ENCODE results near the gene LRRC3.

Gene LRRC3

GRCh38 chr21:44480200-44481053 lies 25.1 kb downstream of the LRRC3 start:
- Histone ChIP-seq H3K9me3 (replicated peaks in 1 of 2; ENCODE audit: control insufficient read depth in 2 of 2, insufficient read depth in 1 of 2, low read depth in 1 of 2, low read length in 2 of 2) (peaks cover 0 to 5% of the 10 kb centered on the region in 2 donors), H4K8ac (ENCODE audit: low read depth, low read length) (no peak overlapping the region), H3K18ac (ENCODE audit: low read length) (no peak overlapping the region), H3K4me2 (ENCODE audit: insufficient read depth, low read length, poor library complexity, severe bottlenecking) (no peak overlapping the region), H3K4ac (ENCODE audit: low read length) (no peak overlapping the region), H3K36me3 (replicated peaks in 1 of 2; ENCODE audit: control insufficient read depth in 2 of 2, insufficient read depth in 2 of 2, low read length in 2 of 2) (no peaks in the 10 kb centered on the region), H3K4me3 (ENCODE audit: low read length in 2 of 2) (no peak overlapping the region), H2BK12ac (ENCODE audit: low read length) (peak overlapping the region; percentile 36), H3K14ac (ENCODE audit: low read length) (no peak overlapping the region), H3K9ac (ENCODE audit: low read depth, low read length, poor library complexity) (no peak overlapping the region), H3K23ac (ENCODE audit: low read depth, low read length, poor library complexity) (no peak overlapping the region), H2AK5ac (ENCODE audit: low read depth, low read length) (peak overlapping the region; percentile 64), H4K91ac (ENCODE audit: low read depth, low read length, poor library complexity) (no peak overlapping the region), H2BK15ac (ENCODE audit: low read length) (peak overlapping the region; percentile 57), H3K4me1 (ENCODE audit: control insufficient read depth in 2 of 2, insufficient read depth in 1 of 2, low read depth in 1 of 2, low read length in 2 of 2) (no peaks in the 10 kb centered on the region), H3K27me3 (ENCODE audit: control insufficient read depth in 3 of 3, insufficient read depth in 3 of 3, low read depth in 1 of 3, low read length in 3 of 3) (peaks cover 0 to 2% (median 1%) of the 10 kb centered on the region in 3 experiments), H2AFZ (ENCODE audit: low read length) (no peak overlapping the region), H2BK5ac (ENCODE audit: low read length) (peak overlapping the region; percentile 35), H3K27ac (replicated peaks; ENCODE audit: low read length) (no peak overlapping the region), H3K79me1 (ENCODE audit: low read depth, low read length) (no peaks in the 10 kb centered on the region), H2BK120ac (ENCODE audit: low read depth, low read length) (no peak overlapping the region)
- no peak for DNase-seq (ENCODE audit: low spot score)
- WGBS, 2 donors (ENCODE audit: extremely low coverage in 2 of 2, insufficient read length in 2 of 2, insufficient replicate concordance in 1 of 2) = no CpG with 5 or more reads among the region's 16 CpGs

DNA sequence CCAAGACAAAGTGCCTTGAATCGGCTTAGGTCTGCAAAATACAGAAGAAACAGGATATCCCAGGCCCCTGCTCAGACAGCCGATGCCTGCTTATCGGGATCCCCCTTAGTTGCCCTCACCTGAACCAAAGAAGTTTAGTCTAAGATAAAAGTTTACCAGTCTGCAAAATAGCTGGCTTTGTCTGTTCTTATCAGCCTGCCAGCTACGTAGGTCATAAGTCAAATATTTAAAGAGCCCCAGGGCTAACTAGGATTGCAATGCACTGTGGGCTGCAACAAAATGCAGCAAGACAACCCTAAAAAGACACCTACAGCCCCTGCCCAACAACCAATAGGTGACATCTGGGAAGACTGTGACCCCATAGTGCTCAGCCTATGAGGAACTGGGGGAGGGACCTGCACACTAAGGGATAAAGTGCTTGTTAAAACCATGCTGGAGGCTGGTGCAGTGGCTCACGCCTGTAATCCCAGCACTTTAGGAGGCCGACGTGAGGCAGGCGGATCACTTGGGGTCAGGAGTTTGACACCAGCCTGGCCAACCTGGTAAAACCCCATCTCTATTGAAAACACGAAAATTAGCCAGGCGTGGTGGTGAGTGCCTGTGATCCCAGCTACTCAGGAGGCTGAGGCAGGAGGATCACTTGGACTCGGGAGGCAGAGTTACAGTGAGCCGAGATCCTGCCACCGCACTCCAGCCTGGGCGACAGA lies 27.4 kb downstream of the LRRC3 start:
- no peak overlapping the region for H2BK5ac ChIP-seq (ENCODE audit: low read length)

DNA sequence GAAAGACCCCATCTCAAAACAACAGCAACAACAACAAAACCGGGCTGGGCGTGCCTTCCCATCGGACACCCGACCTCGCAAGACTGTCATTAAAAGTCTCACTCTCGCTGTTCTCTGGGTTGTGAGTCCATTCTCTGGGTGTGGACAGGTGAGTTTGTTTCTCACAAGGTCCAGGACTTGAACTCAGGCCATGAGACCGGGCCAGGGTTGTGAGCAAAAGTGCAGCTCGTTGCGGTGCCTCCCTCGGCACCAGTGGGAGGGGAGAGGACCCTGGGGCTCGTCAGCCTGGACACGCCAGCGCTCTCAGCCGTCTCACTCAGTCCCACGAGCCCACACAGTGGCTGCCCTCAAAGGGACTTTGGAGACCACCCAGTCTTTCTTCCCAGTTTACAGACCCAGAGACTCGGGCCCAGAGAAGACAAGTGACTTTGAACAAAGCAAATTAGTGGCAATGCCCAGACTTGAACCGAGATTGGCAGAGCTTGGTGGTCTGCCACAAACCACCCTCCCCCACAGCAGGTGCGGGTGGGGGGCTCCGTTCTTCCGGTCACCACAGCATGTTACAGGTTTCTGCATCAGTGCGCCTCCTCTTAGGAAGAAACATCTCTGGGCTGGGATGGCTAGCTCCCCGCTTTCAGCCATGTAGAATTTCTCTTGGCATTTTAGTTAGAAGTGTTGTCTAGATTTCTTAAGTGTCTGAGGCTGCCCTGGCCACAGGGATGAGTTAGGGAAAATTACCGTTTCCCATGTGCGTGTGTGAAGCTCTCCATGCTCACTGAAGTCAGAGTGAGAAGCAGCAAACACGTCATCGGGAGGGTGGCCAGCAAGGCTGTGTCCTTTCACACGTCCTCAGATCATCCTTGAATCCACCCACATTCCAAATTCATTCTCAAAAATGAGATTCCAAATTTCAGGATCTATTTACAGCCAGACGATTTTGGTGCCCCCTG lies 28.3 kb downstream of the LRRC3 start:
- no peak overlapping the region for H3K4me2 ChIP-seq (ENCODE audit: insufficient read depth, low read length, poor library complexity, severe bottlenecking)
- no peak overlapping the region for H2BK12ac ChIP-seq (ENCODE audit: low read length)
- H3K27ac ChIP-seq (replicated peaks; ENCODE audit: low read length) = no peak overlapping the region
- H3K4ac ChIP-seq (ENCODE audit: low read length) = no peak overlapping the region
- H4K8ac ChIP-seq (ENCODE audit: low read depth, low read length) = no peak overlapping the region
- H3K79me1 ChIP-seq (ENCODE audit: low read depth, low read length) = no peaks in the 10 kb centered on the region
- peak overlapping the region; percentile 16 for H3K23ac ChIP-seq (ENCODE audit: low read depth, low read length, poor library complexity)
- no peak overlapping the region for H4K91ac ChIP-seq (ENCODE audit: low read depth, low read length, poor library complexity)
- DNase-seq (ENCODE audit: low spot score) = no peak
- H2AFZ ChIP-seq (ENCODE audit: low read length) = no peak overlapping the region
- H2BK120ac ChIP-seq (ENCODE audit: low read depth, low read length) = no peak overlapping the region
- H3K9ac ChIP-seq (ENCODE audit: low read depth, low read length, poor library complexity) = no peak overlapping the region
- H3K9me3 ChIP-seq (replicated peaks in 1 of 2; ENCODE audit: control insufficient read depth in 2 of 2, insufficient read depth in 1 of 2, low read depth in 1 of 2, low read length in 2 of 2) = peaks cover 0 to 3% of the 10 kb centered on the region in 2 donors
- peaks cover 0 to 10% (median 2%) of the 10 kb centered on the region in 3 experiments for H3K27me3 ChIP-seq (ENCODE audit: control insufficient read depth in 3 of 3, insufficient read depth in 3 of 3, low read depth in 1 of 3, low read length in 3 of 3)
- no peak overlapping the region for H3K4me3 ChIP-seq (ENCODE audit: low read length in 2 of 2)
- no peak overlapping the region for H2BK15ac ChIP-seq (ENCODE audit: low read length)
- no peak overlapping the region for H3K14ac ChIP-seq (ENCODE audit: low read length)
- no peak overlapping the region for H2AK5ac ChIP-seq (ENCODE audit: low read depth, low read length)
- no peak overlapping the region for H2BK5ac ChIP-seq (ENCODE audit: low read length)
- no peaks in the 10 kb centered on the region for H3K4me1 ChIP-seq (ENCODE audit: control insufficient read depth in 2 of 2, insufficient read depth in 1 of 2, low read depth in 1 of 2, low read length in 2 of 2)
- no peaks in the 10 kb centered on the region for H3K36me3 ChIP-seq (replicated peaks in 1 of 2; ENCODE audit: control insufficient read depth in 2 of 2, insufficient read depth in 2 of 2, low read length in 2 of 2)
- WGBS, 2 donors (ENCODE audit: extremely low coverage in 2 of 2, insufficient read length in 2 of 2, insufficient replicate concordance in 1 of 2) = no CpG with 5 or more reads among the region's 28 CpGs
- no peak overlapping the region for H3K18ac ChIP-seq (ENCODE audit: low read length)

More for the DNA sequence above, 27.4 kb downstream of the LRRC3 start:
- Histone ChIP-seq H3K4me2 (ENCODE audit: insufficient read depth, low read length, poor library complexity, severe bottlenecking) (no peak overlapping the region), H3K9me3 (replicated peaks in 1 of 2; ENCODE audit: control insufficient read depth in 2 of 2, insufficient read depth in 1 of 2, low read depth in 1 of 2, low read length in 2 of 2) (peaks cover 0 to 5% of the 10 kb centered on the region in 2 donors), H2AFZ (ENCODE audit: low read length) (no peak overlapping the region), H3K27me3 (ENCODE audit: control insufficient read depth in 3 of 3, insufficient read depth in 3 of 3, low read depth in 1 of 3, low read length in 3 of 3) (peaks cover 0 to 10% (median 2%) of the 10 kb centered on the region in 3 experiments), H4K8ac (ENCODE audit: low read depth, low read length) (no peak overlapping the region), H2BK15ac (ENCODE audit: low read length) (no peak overlapping the region), H4K91ac (ENCODE audit: low read depth, low read length, poor library complexity) (no peak overlapping the region), H2BK12ac (ENCODE audit: low read length) (no peak overlapping the region), H3K23ac (ENCODE audit: low read depth, low read length, poor library complexity) (peak overlapping the region; percentile 16), H3K4me1 (ENCODE audit: control insufficient read depth in 2 of 2, insufficient read depth in 1 of 2, low read depth in 1 of 2, low read length in 2 of 2) (no peaks in the 10 kb centered on the region), H2BK120ac (ENCODE audit: low read depth, low read length) (no peak overlapping the region), H3K18ac (ENCODE audit: low read length) (no peak overlapping the region), H3K14ac (ENCODE audit: low read length) (no peak overlapping the region), H2AK5ac (ENCODE audit: low read depth, low read length) (peak overlapping the region; percentile 37), H3K27ac (replicated peaks; ENCODE audit: low read length) (no peak overlapping the region), H3K9ac (ENCODE audit: low read depth, low read length, poor library complexity) (no peak overlapping the region), H3K4ac (ENCODE audit: low read length) (no peak overlapping the region), H3K4me3 (ENCODE audit: low read length in 2 of 2) (no peak overlapping the region), H3K79me1 (ENCODE audit: low read depth, low read length) (no peaks in the 10 kb centered on the region), H3K36me3 (replicated peaks in 1 of 2; ENCODE audit: control insufficient read depth in 2 of 2, insufficient read depth in 2 of 2, low read length in 2 of 2) (no peaks in the 10 kb centered on the region)
- no peak for DNase-seq (ENCODE audit: low spot score)
- WGBS, 2 donors (ENCODE audit: extremely low coverage in 2 of 2, insufficient read length in 2 of 2, insufficient replicate concordance in 1 of 2) = no CpG with 5 or more reads among the region's 14 CpGs
